Endometrial microvascular endothelial cells (primary cell): ENCODE measurements around the gene PPP4R2. TPM values are rescaled to one million over a fixed set of nuclear protein-coding genes. Genes with fewer than 3 reads are reported as not detected.

Experiments
- in situ Hi-C: cut with HindIII; loops from 2 replicates; pipeline ENCODE4 v1.10.0; 2017; ENCODE audit warnings: low sequenced_read_pairs, low pct_unique_long_range_greater_than_20kb; ENCODE audit errors: inconsistent ontology term
- total RNA-seq: library from RNA; depleted of rRNA; stranded (reverse); fragments of >200 nt; gene quantifications from one replicate; pipeline ENCODE4 v1.2.3, GENCODE V29; 2015; ENCODE audit errors: inconsistent ontology term

The PPP4R2 gene
- total RNA-seq, 1 donor from 2014 or later, result 42.5 TPM

DNA sequence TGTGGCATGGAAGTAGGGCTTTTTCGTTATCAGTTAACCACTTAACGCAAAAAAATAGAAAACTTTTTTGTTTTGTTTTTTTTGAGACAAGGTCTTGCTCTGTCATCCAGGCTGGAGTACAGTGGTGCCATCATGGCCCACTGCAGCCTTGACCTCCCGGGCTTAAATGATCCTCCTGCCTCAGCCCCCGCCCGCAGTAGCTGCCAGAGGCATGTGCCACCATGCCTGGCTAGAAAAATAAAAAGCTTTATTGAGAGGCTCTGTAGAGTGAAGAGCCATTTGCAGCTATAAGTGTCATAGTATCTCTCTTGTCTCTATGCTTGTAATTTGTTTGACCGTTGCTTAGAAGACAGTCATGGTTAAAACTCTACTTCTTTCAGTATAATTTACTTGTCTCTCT is 13.5 kb downstream of the PPP4R2 start:
- in situ Hi-C loops, result no loop called here

GRCh38 chr3:73018298-73018697 is 21.7 kb downstream of the PPP4R2 start:
- in situ Hi-C loops, result no loop called here

DNA sequence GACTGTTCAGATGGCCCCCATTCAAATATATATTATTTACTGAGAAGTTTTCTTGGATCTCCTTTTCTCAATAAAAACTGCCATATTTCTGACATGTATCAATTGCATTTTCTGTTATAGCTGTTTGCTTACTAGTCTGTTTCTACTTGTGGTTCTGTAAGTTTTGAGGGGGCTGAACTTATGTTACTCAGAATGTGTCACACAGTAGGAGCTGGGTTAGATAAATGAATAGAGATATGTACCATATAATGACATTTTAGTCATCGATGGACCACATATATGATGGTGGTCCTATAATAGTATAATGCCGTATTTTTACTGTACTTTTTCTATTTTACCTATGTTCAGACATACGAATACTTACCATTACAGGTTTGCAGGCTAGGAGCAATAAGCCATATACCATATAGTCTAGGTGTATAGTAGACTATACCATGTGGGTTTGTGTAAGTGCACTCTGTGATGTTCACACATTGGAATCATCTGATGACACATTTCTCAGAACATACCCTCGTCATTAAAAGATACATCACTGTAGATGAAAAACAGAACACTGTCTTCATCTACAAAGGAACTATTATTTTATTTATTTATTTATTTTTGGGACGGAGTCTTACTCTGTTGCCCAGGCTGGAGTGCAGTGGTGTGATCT is 22.3 kb downstream of the PPP4R2 start:
- in situ Hi-C loops, result no loop called here

DNA sequence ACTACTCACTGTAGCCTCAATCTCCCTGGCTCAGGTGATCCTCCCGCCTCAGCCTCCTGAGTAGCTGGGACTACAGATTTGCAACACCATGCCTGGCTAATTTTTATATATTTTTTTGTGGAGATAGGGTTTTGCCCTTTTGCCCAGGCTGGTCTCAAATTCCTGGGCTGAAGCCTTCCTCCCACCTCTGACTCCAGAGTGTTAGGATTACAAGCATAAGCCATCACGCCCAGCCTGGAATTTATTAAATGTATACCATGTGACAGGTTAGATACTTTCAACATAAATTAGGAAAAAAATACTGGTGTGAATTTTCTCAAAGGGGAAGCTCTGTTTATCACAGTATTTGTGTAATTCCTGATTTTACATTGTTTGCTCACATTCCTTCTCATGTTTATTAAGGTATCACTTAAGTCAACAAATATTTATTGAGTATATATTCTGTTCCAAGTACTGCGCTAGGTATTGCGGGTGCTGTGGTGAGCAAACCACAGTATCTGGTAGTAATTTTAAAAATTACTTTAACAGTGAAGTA is 24.8 kb downstream of the PPP4R2 start:
- in situ Hi-C loops, result no loop called here

DNA sequence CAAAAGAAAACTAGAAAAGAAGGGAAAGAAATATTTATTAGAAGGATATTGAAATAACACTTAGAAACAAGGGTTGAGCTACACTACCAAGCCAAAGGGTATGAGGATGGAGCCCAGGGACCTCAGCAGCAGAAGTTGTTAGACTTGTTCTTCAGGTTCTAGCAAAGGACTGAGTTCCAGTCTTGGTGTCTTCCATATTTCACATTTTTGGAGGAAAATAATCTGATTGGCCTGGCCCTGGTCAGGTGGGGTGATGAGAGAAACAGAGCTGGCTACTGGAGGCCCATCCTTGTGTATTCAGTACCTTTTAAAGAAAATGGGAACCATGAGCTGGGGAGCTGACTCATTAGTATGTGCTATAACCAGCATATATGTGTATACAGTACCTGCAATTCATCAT is 28.2 kb downstream of the PPP4R2 start:
- in situ Hi-C loops, result no loop called here

- in situ Hi-C loops, result no loop called here
These were observed 29.6 kb downstream of the PPP4R2 start for GRCh38 chr3:73026111-73026759.

GRCh38 chr3:73026760-73027113 is 30.1 kb downstream of the PPP4R2 start:
- in situ Hi-C loops, result no loop called here

GRCh38 chr3:73028803-73029202 is 32.2 kb downstream of the PPP4R2 start:
- in situ Hi-C loops, result no loop called here

- in situ Hi-C loops, result no loop called here
These were observed 32.7 kb downstream of the PPP4R2 start for GRCh38 chr3:73029321-73029796.

DNA sequence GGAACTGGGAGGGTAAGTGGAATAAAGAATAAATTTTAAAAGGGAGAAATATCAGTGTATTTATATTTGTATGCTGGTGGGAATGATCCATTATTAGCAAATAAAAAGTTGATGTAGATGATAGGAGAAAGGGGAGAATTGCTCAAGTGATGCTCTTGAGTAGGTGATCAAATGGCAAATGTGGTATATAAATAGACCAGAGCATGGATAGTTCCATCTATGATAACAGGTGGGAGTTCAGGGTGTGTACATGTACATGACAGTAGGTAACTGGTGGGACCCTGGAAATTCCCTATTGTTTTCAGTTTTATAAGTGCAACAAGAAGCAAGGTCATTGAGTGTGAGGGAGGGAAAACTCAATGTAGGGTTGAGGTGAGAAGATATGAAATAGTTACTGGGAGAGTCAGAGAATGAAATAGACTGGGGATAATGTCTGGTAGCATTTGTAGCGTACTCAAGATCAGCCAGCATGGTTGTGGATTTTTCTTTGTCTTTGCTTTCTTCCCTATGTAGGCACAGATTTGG is 33.5 kb downstream of the PPP4R2 start:
- in situ Hi-C loops, result no loop called here

DNA sequence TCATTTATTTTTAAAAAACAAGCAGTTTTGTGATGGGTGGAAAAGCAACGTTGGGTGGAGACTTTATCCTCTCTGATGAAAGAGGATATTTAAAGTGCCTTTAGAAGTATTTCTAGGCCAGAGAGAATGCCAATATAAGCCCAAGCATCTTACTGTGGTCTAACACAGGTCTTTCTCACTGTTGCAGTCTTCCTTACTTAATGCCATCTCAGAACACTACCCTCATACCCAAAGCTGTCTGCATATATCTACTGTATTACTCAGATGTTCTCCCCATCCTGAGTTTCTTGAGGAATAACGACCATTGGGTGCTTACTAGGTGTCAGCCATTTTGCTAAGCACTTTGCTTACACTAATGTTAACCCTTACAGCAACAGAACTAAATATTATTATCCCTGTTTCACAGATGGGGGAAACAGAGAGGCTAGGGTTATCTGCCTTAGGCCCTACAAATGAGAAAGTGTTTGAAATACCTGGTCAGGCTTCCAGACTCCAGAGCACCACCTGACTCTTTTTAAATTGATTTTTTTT is 35.0 kb downstream of the PPP4R2 start:
- in situ Hi-C loops, result no loop called here

DNA sequence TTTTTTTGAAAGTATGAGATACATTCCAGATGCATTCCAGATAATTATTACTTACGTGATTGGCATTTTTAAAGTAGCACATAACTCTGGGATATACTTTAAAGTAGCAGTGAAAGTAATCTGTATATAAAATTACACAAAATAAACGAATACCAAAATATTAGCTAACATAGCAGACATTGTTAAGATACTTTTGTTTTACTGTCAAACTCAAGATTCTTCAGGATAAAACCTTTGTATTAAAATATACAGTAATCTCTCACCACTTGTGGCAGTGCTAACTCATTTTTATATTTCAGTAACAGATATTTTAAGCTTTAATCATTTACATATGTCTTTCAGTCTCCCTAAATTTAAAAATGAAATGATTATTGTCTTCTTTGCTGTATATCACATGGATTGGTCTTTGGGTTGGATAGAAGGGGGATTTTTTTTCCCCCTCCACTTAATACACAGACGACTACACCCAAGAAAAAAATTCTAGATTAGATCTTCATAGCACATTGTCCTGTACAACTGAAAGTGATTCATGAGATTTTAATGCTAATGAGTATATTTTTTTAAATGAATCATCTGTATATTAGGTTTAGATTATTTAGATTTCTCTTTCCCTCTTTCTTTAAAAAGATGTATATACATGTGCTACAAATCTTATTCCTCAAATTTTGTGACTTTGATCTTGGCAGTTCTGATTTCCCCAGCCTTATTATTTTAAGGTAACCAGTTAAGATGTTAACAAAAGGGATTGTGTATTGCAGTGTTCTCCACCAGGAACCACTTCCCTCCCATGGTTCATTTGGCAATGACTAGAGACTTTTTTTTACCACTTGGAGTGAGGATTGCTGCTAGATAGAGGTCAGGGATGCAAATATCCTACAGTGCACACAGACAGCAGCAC is 40.3 kb downstream of the PPP4R2 start:
- in situ Hi-C loops, result no loop called here

- in situ Hi-C loops, result no loop called here
These were observed 44.9 kb downstream of the PPP4R2 start for GRCh38 chr3:73041537-73041936.

DNA sequence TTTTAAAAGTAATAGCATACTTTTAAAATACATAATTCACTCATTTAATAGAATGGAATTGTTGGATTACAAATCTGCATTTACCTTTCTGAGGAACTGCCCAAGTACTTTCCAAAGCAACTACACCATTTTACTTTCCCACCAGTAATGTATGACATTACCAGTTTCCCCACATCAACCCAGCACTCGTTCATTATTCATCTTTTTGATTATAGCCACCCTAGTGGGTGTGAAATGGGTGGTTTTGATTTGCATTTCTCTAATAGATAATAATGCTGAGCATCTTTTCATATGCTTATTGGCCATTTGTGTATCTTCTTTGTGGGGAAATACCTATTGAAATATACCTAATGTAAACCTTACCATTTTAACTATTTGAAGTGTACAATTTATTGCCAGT is 46.8 kb downstream of the PPP4R2 start:
- in situ Hi-C loops, result no loop called here

DNA sequence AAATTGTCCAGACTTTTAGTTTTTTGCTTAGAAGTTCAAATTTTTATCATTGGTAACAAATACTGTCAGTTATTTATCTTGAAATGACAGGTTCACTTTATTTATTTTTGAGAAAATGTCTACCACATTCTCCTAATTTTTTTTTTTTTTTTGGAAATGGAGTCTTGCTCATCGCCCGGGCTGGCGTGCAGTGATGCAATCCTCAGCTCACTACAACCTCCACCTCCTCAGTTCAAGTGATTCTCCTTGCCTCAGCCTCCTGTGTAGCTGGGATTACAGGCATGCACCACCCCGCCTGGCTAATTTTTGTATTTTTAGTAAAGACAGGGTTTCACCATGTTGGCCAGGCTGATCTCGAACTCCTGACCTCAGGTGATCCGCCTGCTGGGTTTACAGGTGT is 48.8 kb downstream of the PPP4R2 start:
- in situ Hi-C loops, result no loop called here

DNA sequence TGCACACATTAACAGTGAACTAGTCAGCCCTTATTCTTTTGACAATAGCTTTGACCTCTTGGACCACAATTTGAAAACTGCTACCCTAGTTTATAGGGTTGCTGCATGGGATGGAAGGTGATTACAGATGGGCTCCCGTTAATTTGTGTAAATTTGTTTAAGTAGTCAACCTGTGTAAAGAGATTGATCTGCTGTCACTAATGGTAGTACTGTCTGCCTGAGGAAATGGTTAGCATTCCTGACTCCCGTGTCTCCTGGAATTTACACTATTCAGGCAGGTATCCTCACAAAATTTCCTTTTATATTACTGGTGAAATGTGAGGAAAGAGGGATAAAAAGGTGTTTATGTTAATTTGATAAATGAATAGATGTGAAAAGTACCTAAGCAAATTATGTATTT is 49.6 kb downstream of the PPP4R2 start:
- in situ Hi-C loops, result no loop called here

DNA sequence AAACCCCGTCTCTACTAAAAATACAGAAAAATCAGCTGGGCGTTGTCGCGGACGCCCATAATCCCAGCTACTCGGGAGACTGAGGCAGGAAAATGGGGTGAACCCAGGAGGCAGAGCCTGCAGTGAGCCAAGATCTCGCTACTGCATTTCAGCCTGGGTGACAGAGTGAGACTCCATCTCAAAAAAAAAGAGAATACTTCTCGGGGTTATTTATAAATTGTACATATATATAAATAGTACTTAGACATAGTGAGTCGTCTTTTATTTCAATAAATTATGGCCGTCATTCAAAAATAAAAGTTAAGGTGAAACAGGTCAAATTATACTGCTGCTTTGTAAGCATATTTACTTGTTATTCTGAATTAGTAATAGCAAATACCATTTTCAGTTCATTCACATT is 52.7 kb downstream of the PPP4R2 start:
- in situ Hi-C loops, result no loop called here

GRCh38 chr3:73052857-73053256 is 56.2 kb downstream of the PPP4R2 start:
- in situ Hi-C loops, result no loop called here

DNA sequence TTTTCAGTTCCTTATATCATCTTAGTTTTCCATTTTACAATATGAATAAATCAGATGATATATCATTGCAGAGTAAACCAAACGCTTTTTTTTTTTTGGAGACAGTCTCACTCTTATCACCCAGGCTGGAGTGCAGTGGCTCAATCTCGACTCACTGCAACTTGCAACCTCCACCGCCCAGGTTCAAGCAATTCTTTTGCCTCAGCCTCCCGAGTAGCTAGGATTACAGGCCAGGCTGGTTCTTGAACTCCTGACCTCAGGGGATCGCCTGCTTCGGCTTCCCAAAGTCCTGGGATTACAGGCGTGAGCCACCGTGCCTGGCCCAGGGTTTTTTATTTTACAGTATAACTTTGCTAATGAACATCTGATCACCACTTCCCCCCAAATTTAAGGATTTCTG is 59.0 kb downstream of the PPP4R2 start:
- in situ Hi-C loops, result no loop called here
